Chondrocyte (in vitro differentiated cells): ENCODE results near the gene ITPKB. TPM values are rescaled to one million over a fixed set of nuclear protein-coding genes. Genes with fewer than 3 reads are reported as not detected.

Experiments
- DNase-seq: peaks from one replicate; pipeline ENCODE4 v3.0.0; 2021; ENCODE audit warnings: mixed read lengths, low spot score
- H3K27ac Mint-ChIP-seq: one replicate; pipeline ENCODE4 v1.8.0; 2021; ENCODE audit warnings: mild to moderate bottlenecking, moderate library complexity, mixed read lengths; ENCODE audit not compliant: unreplicated experiment
- H3K27me3 Mint-ChIP-seq: 2 replicates; pipeline ENCODE4 v1.8.0; 2021; ENCODE audit warnings: low read depth, mixed read lengths
- H3K36me3 Mint-ChIP-seq: 2 replicates; pipeline ENCODE4 v1.8.0; 2021; ENCODE audit warnings: low read depth, mixed read lengths
- H3K4me1 Mint-ChIP-seq: 2 replicates; pipeline ENCODE4 v1.8.0; 2021; ENCODE audit warnings: low read depth, mild to moderate bottlenecking, mixed read lengths
- H3K4me3 Mint-ChIP-seq: one replicate; pipeline ENCODE4 v1.8.0; 2021; ENCODE audit warnings: mild to moderate bottlenecking, moderate library complexity, mixed read lengths; ENCODE audit not compliant: unreplicated experiment
- H3K9me3 Mint-ChIP-seq: 2 replicates; pipeline ENCODE4 v1.8.0; 2021; ENCODE audit warnings: low read depth, mixed read lengths
- total RNA-seq: library from RNA; stranded (reverse); gene quantifications from 3 replicates; pipeline ENCODE4 v1.2.1, GENCODE V29; 2021
- TF ChIP-seq, protein P1 (sequence below): fragments of 200-600 bp; sonication (generic); IDR thresholded peaks from 2 replicates; pipeline ENCODE4 v1.5.0; 2021; ENCODE audit warnings: antibody characterized with exemption, mild to moderate bottlenecking, moderate library complexity

Gene ITPKB
- total RNA-seq, 1 donor from 2014 or later: 13.4 TPM

DNA sequence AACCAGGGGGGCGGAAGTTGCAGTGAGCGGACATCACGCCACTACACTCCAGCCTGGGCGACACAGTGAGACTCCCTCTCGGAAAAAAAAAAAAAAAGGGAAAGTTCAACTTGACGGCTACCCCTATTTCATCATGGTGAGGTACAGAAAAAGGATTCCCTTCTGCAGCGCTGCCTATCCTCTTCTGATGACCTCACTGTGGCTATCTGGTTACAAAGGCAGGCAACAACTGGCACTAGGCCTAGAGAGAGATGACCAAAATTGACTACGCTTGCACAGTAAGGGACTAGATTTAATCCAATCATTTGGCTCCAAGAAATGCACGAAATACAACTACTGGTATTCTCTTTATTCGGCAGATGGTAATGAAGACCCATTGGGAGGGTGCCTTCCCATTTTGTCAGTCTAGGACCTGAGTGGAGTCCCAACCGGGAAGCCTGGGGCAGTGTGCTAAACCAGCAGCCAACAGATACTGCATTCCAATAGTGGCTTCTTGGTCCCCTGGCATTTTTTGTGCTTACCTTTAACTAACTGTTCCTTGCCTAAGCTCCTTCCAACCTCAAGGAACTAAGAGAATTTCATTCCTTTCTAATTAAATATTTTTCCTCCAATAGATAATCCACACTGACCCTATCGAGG is 36.6 kb downstream of the ITPKB start:
- TF ChIP-seq, protein P1, sequence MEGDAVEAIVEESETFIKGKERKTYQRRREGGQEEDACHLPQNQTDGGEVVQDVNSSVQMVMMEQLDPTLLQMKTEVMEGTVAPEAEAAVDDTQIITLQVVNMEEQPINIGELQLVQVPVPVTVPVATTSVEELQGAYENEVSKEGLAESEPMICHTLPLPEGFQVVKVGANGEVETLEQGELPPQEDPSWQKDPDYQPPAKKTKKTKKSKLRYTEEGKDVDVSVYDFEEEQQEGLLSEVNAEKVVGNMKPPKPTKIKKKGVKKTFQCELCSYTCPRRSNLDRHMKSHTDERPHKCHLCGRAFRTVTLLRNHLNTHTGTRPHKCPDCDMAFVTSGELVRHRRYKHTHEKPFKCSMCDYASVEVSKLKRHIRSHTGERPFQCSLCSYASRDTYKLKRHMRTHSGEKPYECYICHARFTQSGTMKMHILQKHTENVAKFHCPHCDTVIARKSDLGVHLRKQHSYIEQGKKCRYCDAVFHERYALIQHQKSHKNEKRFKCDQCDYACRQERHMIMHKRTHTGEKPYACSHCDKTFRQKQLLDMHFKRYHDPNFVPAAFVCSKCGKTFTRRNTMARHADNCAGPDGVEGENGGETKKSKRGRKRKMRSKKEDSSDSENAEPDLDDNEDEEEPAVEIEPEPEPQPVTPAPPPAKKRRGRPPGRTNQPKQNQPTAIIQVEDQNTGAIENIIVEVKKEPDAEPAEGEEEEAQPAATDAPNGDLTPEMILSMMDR: no peak
- no peaks in the 10 kb centered on the region for H3K9me3 Mint-ChIP-seq
- H3K27ac Mint-ChIP-seq: peak overlapping the region; percentile 97
- no peaks in the 10 kb centered on the region for H3K27me3 Mint-ChIP-seq
- no peaks in the 10 kb centered on the region for H3K36me3 Mint-ChIP-seq
- DNase-seq: no peak
- peak overlapping the region; percentile 76 for H3K4me3 Mint-ChIP-seq
- peaks cover 26% of the 10 kb centered on the region for H3K4me1 Mint-ChIP-seq

GRCh38 chr1:226700861-226701260 is 38.2 kb downstream of the ITPKB start:
- Mint-ChIP-seq H3K36me3 (no peaks in the 10 kb centered on the region), H3K4me1 (peaks cover 32% of the 10 kb centered on the region), H3K4me3 (no peak overlapping the region), H3K27ac (no peak overlapping the region), H3K9me3 (no peaks in the 10 kb centered on the region), H3K27me3 (no peaks in the 10 kb centered on the region)
- DNase-seq: no peak
- TF ChIP-seq, protein P1: no peak

GRCh38 chr1:226699166-226699565 is 39.9 kb downstream of the ITPKB start:
- H3K36me3 Mint-ChIP-seq: peaks cover 2% of the 10 kb centered on the region
- H3K4me1 Mint-ChIP-seq: peaks cover 30% of the 10 kb centered on the region
- H3K9me3 Mint-ChIP-seq: no peaks in the 10 kb centered on the region
- no peak overlapping the region for H3K27ac Mint-ChIP-seq
- no peak for DNase-seq
- H3K4me3 Mint-ChIP-seq: no peak overlapping the region
- TF ChIP-seq, protein P1: no peak
- no peaks in the 10 kb centered on the region for H3K27me3 Mint-ChIP-seq

DNA sequence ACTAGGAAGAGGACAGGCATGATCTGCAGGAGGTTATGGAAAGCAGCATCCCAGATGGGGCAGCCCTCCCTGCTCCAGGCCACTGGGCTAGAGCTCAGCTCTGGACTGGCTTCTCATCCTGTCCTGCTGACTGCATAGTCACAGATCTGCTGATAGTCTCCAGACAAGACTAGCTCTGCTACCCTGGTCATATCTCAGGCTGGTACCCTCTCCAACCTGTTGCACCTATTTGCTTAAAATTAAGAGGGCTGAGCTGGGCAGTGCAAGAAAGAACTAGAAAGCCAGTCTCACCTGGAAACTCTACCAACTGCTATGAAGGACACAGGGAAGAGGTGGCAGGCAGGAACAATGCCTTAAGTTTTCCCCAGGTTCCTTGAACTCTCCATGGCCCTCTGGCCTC is 40.4 kb downstream of the ITPKB start:
- Mint-ChIP-seq H3K4me3 (no peak overlapping the region), H3K27ac (no peak overlapping the region), H3K9me3 (no peaks in the 10 kb centered on the region), H3K27me3 (no peaks in the 10 kb centered on the region), H3K4me1 (peaks cover 24% of the 10 kb centered on the region), H3K36me3 (peaks cover 2% of the 10 kb centered on the region)
- TF ChIP-seq, protein P1: no peak
- DNase-seq: no peak

DNA sequence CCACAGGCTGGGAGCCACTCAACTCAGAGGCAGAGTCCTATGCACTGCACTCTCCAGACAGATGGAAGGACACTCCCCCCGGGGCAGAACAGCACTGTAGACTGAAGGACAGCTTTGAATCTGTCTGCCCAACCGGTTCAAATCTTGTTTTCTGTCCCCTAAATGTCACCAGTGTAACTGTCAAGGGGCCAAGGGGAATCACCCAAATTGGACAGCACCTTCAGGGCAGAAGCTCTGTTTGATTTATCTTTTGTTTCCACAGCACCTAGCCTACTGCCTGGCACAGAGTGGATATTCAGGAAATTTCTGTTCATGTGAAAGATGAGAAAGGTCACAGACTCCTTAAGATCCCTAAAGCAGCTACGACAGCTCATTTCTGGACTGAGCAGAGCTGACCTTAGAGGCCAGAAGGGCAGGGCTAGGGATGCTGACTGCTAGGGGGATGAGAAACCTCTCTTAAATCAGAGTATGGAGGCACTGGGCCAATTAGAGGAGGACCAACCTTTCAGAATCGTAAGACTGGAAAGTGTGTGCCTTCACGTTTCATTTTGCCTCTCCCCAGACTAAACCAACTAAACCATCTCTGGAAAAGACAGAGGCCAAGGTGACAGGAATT is 41.0 kb downstream of the ITPKB start:
- peaks cover 2% of the 10 kb centered on the region for H3K36me3 Mint-ChIP-seq
- no peaks in the 10 kb centered on the region for H3K9me3 Mint-ChIP-seq
- peaks cover 23% of the 10 kb centered on the region for H3K4me1 Mint-ChIP-seq
- no peak overlapping the region for H3K27ac Mint-ChIP-seq
- DNase-seq: no peak
- TF ChIP-seq, protein P1: no peak
- H3K4me3 Mint-ChIP-seq: no peak overlapping the region
- H3K27me3 Mint-ChIP-seq: no peaks in the 10 kb centered on the region
